GM12878 (cell line): ENCODE results near the gene NOS1AP. TPM values are rescaled to one million over a fixed set of nuclear protein-coding genes. Genes with fewer than 3 reads are reported as not detected.

Experiments
- ATAC-seq: fragments of 200-7000 bp; cut with Tn5 transposase; 3 replicates; pipeline ENCODE4 v1.9.1; 2020; ENCODE audit warnings: mild to moderate bottlenecking, moderate library complexity
- BruUV-seq: library from RNA; stranded (reverse); fragments of 400-500 nt; replicated peaks from 2 replicates; lab custom pipeline; 2021; lab: Mats Ljungman, UMichigan
- CTCF ChIA-PET: fragments of 300-600 bp; sonication (Branson Sonifier 250); formaldehyde crosslinking; extraction: SDS; loops from one replicate; lab custom pipeline; 2021; ENCODE audit warnings: inconsistent platforms; lab: Yijun Ruan, JAX
- POLR2A ChIA-PET: fragments of 350-600 bp; formaldehyde crosslinking; extraction: SDS; loops from one replicate; lab custom pipeline; 2021; ENCODE audit warnings: inconsistent platforms; lab: Charles Lee
- RAD21 ChIA-PET: fragments of 300-600 bp; sonication (Branson Sonifier 250); formaldehyde crosslinking; loops from one replicate; lab custom pipeline; 2023; ENCODE audit warnings: antibody characterized with exemption; ENCODE audit not compliant: unreplicated experiment; lab: Charles Lee
- SMC1A ChIA-PET: fragments of 300-600 bp; sonication (Branson Sonifier 250); formaldehyde crosslinking; loops from one replicate; lab custom pipeline; 2023; ENCODE audit not compliant: unreplicated experiment, uncharacterized antibody; lab: Charles Lee
- DNase-seq: peaks from one replicate; pipeline ENCODE4 v3.0.0-alpha.2; 2011; ENCODE audit warnings: low read depth, low spot score
- FAIRE-seq: peaks from 3 replicates; lab custom pipeline; 2011; peaks lifted over from hg19 to GRCh38; lab: Jason Lieb, UNC
- H2AFZ ChIP-seq: 2 replicates; pipeline ENCODE4 v1.6.0; 2011; ENCODE audit warnings: low read depth, low read length, control low read depth; ENCODE audit not compliant: control insufficient read depth
- H3K27ac ChIP-seq: 2 replicates; pipeline ENCODE4 v1.5.1; 2011; ENCODE audit warnings: control low read depth; ENCODE audit not compliant: control insufficient read depth, insufficient read depth
- H3K27me3 ChIP-seq, 2 experiments: replicated peaks in 1 of 2; 2 replicates each; pipeline versions ENCODE4 v1.6.0 to v1.6.1; 2011; ENCODE audit warnings: low read length in 1 of 2; ENCODE audit not compliant: control insufficient read depth in 2 of 2, insufficient read depth in 2 of 2
- H3K36me3 ChIP-seq, 2 experiments: 2 replicates each; pipeline ENCODE4 v1.5.1; 2011; ENCODE audit warnings: low read length in 1 of 2; ENCODE audit not compliant: control insufficient read depth in 2 of 2, insufficient read depth in 2 of 2
- H3K4me1 ChIP-seq: 2 replicates; pipeline ENCODE4 v1.6.1; 2011; ENCODE audit warnings: mild to moderate bottlenecking, low read length, moderate library complexity, mixed read lengths; ENCODE audit not compliant: control insufficient read depth, insufficient read depth
- H3K4me2 ChIP-seq: 2 replicates; pipeline ENCODE4 v1.6.0; 2011; ENCODE audit warnings: control low read depth; ENCODE audit not compliant: control insufficient read depth, insufficient read depth
- H3K4me3 ChIP-seq: fragments of 200-600 bp; sonication (generic); 2 replicates; pipeline ENCODE4 v1.5.1; 2016
- H3K79me2 ChIP-seq: 2 replicates; pipeline ENCODE4 v1.6.0; 2011; ENCODE audit warnings: low read length; ENCODE audit not compliant: control insufficient read depth, insufficient read depth
- H3K9ac ChIP-seq: 2 replicates; pipeline ENCODE4 v1.8.0; 2011; ENCODE audit warnings: low read length, control low read depth, mixed read lengths; ENCODE audit not compliant: control insufficient read depth, insufficient read depth
- H3K9me3 ChIP-seq: replicated peaks from 3 replicates; pipeline ENCODE4 v1.5.1; 2011; ENCODE audit warnings: mild to moderate bottlenecking, low read length; ENCODE audit not compliant: control insufficient read depth, insufficient read depth
- H4K20me1 ChIP-seq: 2 replicates; pipeline ENCODE4 v1.6.0; 2011; ENCODE audit not compliant: control insufficient read depth, insufficient read depth
- BACH1 ChIP-seq: fragments of 450-650 bp; IDR thresholded peaks from 2 replicates; pipeline ENCODE4 v1.6.1; 2017; ENCODE audit warnings: mild to moderate bottlenecking, borderline replicate concordance
- CHD2 ChIP-seq: IDR thresholded peaks from 2 replicates; pipeline ENCODE4 v1.6.1; 2011; ENCODE audit warnings: low read depth, low read length, improper control_type of control experiment, borderline replicate concordance
- NR2C1 ChIP-seq: fragments of 450-650 bp; IDR thresholded peaks from 2 replicates; pipeline ENCODE4 v1.6.1; 2017; ENCODE audit warnings: antibody characterized with exemption, mild to moderate bottlenecking, moderate library complexity
- RFX5 ChIP-seq: IDR thresholded peaks from 2 replicates; pipeline ENCODE4 v1.6.1; 2011; ENCODE audit warnings: low read depth, low read length, improper control_type of control experiment
- SPI1 ChIP-seq: IDR thresholded peaks from 2 replicates; pipeline ENCODE4 v1.6.1; 2011; ENCODE audit warnings: low read depth, mild to moderate bottlenecking, low read length, moderate library complexity, borderline replicate concordance; ENCODE audit not compliant: insufficient read depth
- ZNF24 ChIP-seq: fragments of 450-650 bp; IDR thresholded peaks from 2 replicates; pipeline ENCODE4 v1.6.1; 2017; ENCODE audit warnings: antibody characterized with exemption, mild to moderate bottlenecking
- WGBS: methylation state at CpG from one replicate; pipeline ENCODE4 v1.1.6; 2016; ENCODE audit warnings: low lambda C conversion rate; ENCODE audit not compliant: insufficient replicate concordance, insufficient coverage; ENCODE audit errors: missing lambda C conversion rate; 5-methylcytosine and 5-hydroxymethylcytosine counted together
- in situ Hi-C: fragments of 300-500 bp; cut with MboI; formaldehyde crosslinking; loops from 9 replicates; pipeline ENCODE4 v1.14.3; 2018; ENCODE audit warnings: mixed read lengths
- intact Hi-C: fragments of 100-400 bp; cut with micrococcal nuclease; formaldehyde crosslinking; loops from one replicate; pipeline ENCODE4 v1.14.2; 2022; ENCODE audit not compliant: unreplicated experiment
- polyA plus RNA-seq, 11 experiments: library from polyadenylated mRNA; depleted of rRNA in 4 of 11; unstranded in 6 of 11; stranded (reverse) in 5 of 11; fragments of >200 nt; fragmentation: Nextera tagmentation in 4 of 11; fragmentation: Illumina TruSeq in 1 of 11; extraction: Ambion mirVana in 4 of 11; extraction: Trizol in 1 of 11; gene quantifications; 1 replicate in 1 of 11; 2 replicates in 10 of 11; pipeline versions ENCODE4 v1.2.1 to v1.2.3, GENCODE V29; 2011 to 2016; ENCODE audit warnings: inconsistent platforms in 2 of 11, missing spikeins in 2 of 11, low read depth in 1 of 11
- total RNA-seq, 4 experiments: library from RNA; depleted of rRNA in 3 of 4; stranded (reverse); fragments of >200 nt in 3 of 4; fragmentation: Illumina TruSeq in 1 of 4; extraction: Trizol in 1 of 4; gene quantifications; 2 replicates each; pipeline versions ENCODE4 v1.2.1 to v1.2.3, GENCODE V29; 2013 to 2021
- TF ChIP-seq, protein P1 (sequence below), 3 experiments: IDR thresholded peaks in 2 of 3; conservative IDR thresholded peaks in 1 of 3; 2 replicates each; pipeline ENCODE4 v1.5.1; 2011; ENCODE audit warnings: low read depth in 3 of 3, low read length in 3 of 3, mild to moderate bottlenecking in 3 of 3, control low read depth in 2 of 3, moderate library complexity in 2 of 3, inconsistent platforms in 1 of 3, mixed read lengths in 1 of 3; ENCODE audit not compliant: control insufficient read depth in 2 of 3, insufficient read depth in 1 of 3; ENCODE audit errors: extremely low read depth in 1 of 3
- TF ChIP-seq, protein P2 (sequence below): fragments of 450-650 bp; formaldehyde crosslinking; IDR thresholded peaks from 2 replicates; pipeline ENCODE4 v1.5.0; 2022; ENCODE audit warnings: mild to moderate bottlenecking, missing genetic modification characterization

The NOS1AP gene
- total and polyA plus RNA-seq, 10 of the 15 experiments (the other 5 are each of a cell fraction or from before 2014, with no cell fraction given): 0.03 to 0.15 TPM; not detected in 8

DNA sequence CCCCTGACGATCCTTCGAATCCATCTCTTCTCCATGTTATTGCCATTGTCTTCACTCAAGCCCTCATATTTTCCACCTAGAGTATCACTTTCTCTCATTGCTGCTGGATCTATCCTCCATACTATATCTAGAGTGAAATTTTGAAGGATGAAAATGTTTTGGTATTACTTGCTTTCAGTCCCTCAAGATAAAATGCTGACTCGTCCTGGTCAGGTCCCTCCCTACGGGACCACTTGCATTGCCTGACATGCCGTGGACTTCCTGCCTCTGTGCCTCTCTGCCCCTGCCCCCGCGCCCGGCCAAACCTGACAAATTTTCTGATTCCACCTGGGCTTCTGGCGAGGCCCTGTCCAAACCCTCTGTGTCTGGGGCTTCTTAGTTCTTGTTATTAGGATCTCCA lies 283.6 kb downstream of the NOS1AP start:
- POLR2A ChIA-PET: no interaction called here
- SMC1A ChIA-PET: no interaction called here
- TF ChIP-seq RFX5: no peak
- TF ChIP-seq BACH1: no peak
- no peak for TF ChIP-seq NR2C1
- TF ChIP-seq, protein P1, sequence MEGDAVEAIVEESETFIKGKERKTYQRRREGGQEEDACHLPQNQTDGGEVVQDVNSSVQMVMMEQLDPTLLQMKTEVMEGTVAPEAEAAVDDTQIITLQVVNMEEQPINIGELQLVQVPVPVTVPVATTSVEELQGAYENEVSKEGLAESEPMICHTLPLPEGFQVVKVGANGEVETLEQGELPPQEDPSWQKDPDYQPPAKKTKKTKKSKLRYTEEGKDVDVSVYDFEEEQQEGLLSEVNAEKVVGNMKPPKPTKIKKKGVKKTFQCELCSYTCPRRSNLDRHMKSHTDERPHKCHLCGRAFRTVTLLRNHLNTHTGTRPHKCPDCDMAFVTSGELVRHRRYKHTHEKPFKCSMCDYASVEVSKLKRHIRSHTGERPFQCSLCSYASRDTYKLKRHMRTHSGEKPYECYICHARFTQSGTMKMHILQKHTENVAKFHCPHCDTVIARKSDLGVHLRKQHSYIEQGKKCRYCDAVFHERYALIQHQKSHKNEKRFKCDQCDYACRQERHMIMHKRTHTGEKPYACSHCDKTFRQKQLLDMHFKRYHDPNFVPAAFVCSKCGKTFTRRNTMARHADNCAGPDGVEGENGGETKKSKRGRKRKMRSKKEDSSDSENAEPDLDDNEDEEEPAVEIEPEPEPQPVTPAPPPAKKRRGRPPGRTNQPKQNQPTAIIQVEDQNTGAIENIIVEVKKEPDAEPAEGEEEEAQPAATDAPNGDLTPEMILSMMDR (IDR thresholded peaks at IDR 0.05 in 2 of 3, conservative IDR thresholded peaks at IDR 0.05 in 1 of 3; ENCODE audit: control insufficient read depth in 2 of 3, extremely low read depth in 1 of 3, insufficient read depth in 1 of 3, low read depth in 3 of 3, low read length in 3 of 3): no peak
- TF ChIP-seq CHD2: no peak
- TF ChIP-seq, protein P2, sequence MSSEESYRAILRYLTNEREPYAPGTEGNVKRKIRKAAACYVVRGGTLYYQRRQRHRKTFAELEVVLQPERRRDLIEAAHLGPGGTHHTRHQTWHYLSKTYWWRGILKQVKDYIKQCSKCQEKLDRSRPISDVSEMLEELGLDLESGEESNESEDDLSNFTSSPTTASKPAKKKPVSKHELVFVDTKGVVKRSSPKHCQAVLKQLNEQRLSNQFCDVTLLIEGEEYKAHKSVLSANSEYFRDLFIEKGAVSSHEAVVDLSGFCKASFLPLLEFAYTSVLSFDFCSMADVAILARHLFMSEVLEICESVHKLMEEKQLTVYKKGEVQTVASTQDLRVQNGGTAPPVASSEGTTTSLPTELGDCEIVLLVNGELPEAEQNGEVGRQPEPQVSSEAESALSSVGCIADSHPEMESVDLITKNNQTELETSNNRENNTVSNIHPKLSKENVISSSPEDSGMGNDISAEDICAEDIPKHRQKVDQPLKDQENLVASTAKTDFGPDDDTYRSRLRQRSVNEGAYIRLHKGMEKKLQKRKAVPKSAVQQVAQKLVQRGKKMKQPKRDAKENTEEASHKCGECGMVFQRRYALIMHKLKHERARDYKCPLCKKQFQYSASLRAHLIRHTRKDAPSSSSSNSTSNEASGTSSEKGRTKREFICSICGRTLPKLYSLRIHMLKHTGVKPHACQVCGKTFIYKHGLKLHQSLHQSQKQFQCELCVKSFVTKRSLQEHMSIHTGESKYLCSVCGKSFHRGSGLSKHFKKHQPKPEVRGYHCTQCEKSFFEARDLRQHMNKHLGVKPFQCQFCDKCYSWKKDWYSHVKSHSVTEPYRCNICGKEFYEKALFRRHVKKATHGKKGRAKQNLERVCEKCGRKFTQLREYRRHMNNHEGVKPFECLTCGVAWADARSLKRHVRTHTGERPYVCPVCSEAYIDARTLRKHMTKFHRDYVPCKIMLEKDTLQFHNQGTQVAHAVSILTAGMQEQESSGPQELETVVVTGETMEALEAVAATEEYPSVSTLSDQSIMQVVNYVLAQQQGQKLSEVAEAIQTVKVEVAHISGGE (CRISPR knock-in tag): no peak
- no peak for TF ChIP-seq ZNF24
- no peak for TF ChIP-seq SPI1
- Histone ChIP-seq H4K20me1 (no peaks in the 10 kb centered on the region), H3K79me2 (no peaks in the 10 kb centered on the region), H3K36me3 (no peaks in the 10 kb centered on the region), H3K27ac (no peak overlapping the region), H2AFZ (no peak overlapping the region), H3K9me3 (no peaks in the 10 kb centered on the region), H3K9ac (no peak overlapping the region), H3K4me2 (no peak overlapping the region), H3K27me3 (peaks cover 0 to 2% of the 10 kb centered on the region in 2 experiments; a peak in 3 of 4 replicates), H3K4me1 (no peaks in the 10 kb centered on the region), H3K4me3 (no peak overlapping the region)
- no peak for DNase-seq
- CTCF ChIA-PET: no interaction called here
- ATAC-seq: no peak
- in situ Hi-C loops: no loop called here
- intact Hi-C loops: no loop called here
- BruUV-seq: no TSS peak
- 16% methylated on average over 9 of the region's 9 CpGs for WGBS
- RAD21 ChIA-PET: no interaction called here
- no peak for FAIRE-seq
